Naive thymus-derived CD8-positive, alpha-beta T cell (primary cell): ENCODE results near the gene AUTS2. TPM values are rescaled to one million over a fixed set of nuclear protein-coding genes. Genes with fewer than 3 reads are reported as not detected.

Experiments used
- ATAC-seq, 2 donors: fragments of 150-1000 bp; cut with Tn5 transposase in 1 of 2; sonication (Bioruptor Pico), chemical (Tn5 transposase) in 1 of 2; 1 replicate in 1 of 2; 2 replicates in 1 of 2; pipeline ENCODE4 v1.10.0; 2021; ENCODE audit warnings: mild to moderate bottlenecking in 2 of 2, moderate library complexity in 2 of 2
- POLR2A ChIA-PET: fragments of 350-600 bp; sonication (Branson Sonifier 250); formaldehyde crosslinking; loops from one replicate; lab custom pipeline; 2021; ENCODE audit warnings: antibody characterized with exemption; lab: Charles Lee
- DNase-seq, 10 donors: peaks; one replicate each; pipeline versions ENCODE4 v3.0.0 to v3.0.0-alpha.2; 2020 to 2022
- H3K27ac Mint-ChIP-seq, 10 donors: one replicate each; pipeline ENCODE4 v1.8.0; 2020 to 2022; ENCODE audit warnings: mild to moderate bottlenecking in 10 of 10, mixed read lengths in 10 of 10, moderate library complexity in 4 of 10, inconsistent platforms in 1 of 10
- H3K27me3 Mint-ChIP-seq, 5 donors: one replicate each; pipeline ENCODE4 v1.8.0; 2021 to 2022; ENCODE audit warnings: mixed read lengths in 5 of 5
- H3K36me3 Mint-ChIP-seq, 3 donors: one replicate each; pipeline ENCODE4 v1.8.0; 2020 to 2022; ENCODE audit warnings: mixed read lengths in 3 of 3, mild to moderate bottlenecking in 2 of 3, inconsistent platforms in 1 of 3
- H3K4me1 Mint-ChIP-seq, 4 donors: one replicate each; pipeline ENCODE4 v1.8.0; 2021 to 2022; ENCODE audit warnings: mixed read lengths in 4 of 4
- H3K4me3 Mint-ChIP-seq, 10 donors: one replicate each; pipeline ENCODE4 v1.8.0; 2020 to 2022; ENCODE audit warnings: mild to moderate bottlenecking in 10 of 10, mixed read lengths in 10 of 10, moderate library complexity in 6 of 10, inconsistent platforms in 1 of 10
- H3K9me3 Mint-ChIP-seq, 9 donors: one replicate each; pipeline ENCODE4 v1.8.0; 2020 to 2022; ENCODE audit warnings: mixed read lengths in 9 of 9, mild to moderate bottlenecking in 3 of 9, inconsistent platforms in 1 of 9, moderate library complexity in 1 of 9
- polyA plus RNA-seq, 3 donors: library from polyadenylated mRNA; unstranded; fragments of 300-500 nt; fragmentation: Illumina TruSeq; gene quantifications; one replicate each; pipeline ENCODE4 v1.2.3, GENCODE V29; 2021
- total RNA-seq, 8 experiments: library from RNA in 2 of 8; stranded (reverse) in 2 of 8; gene quantifications; one replicate each; pipeline ENCODE4 v1.2.3 and lab custom pipeline; 2021 to 2026

Gene AUTS2
- total and polyA plus RNA-seq, 5 experiments from 2014 or later = 0.36 to 4.6 (median 3.0) TPM

DNA sequence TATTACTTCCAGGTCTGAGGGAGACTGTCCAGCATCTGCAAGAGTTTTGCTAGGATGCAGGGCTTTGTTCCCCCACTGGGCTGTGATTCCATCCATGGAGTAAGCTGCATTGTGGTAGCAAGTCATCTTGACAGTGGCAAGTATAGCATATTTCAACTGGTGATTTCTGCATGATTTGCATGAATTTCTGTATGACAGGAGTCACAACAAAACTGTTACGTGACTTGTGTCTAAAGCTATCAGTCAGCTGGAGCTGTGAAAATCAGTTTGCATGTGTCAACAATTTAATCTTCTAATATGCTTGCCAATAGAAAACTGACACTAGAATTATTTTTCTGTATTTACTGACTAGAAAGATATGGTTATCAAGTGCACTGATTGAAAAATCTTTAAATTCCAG, 344.3 kb downstream of the AUTS2 start:
- DNase-seq (no peak), ATAC-seq (no peak)
- Mint-ChIP-seq H3K4me3 (no peak overlapping the region), H3K36me3 (no peaks in the 10 kb centered on the region), H3K27me3 (peaks cover 0 to 2% (median 0%) of the 10 kb centered on the region in 5 donors), H3K4me1 (peaks cover 0 to 10% (median 1%) of the 10 kb centered on the region in 4 donors), H3K9me3 (no peaks in the 10 kb centered on the region), H3K27ac (no peak overlapping the region)
- POLR2A ChIA-PET = no interaction called here

DNA sequence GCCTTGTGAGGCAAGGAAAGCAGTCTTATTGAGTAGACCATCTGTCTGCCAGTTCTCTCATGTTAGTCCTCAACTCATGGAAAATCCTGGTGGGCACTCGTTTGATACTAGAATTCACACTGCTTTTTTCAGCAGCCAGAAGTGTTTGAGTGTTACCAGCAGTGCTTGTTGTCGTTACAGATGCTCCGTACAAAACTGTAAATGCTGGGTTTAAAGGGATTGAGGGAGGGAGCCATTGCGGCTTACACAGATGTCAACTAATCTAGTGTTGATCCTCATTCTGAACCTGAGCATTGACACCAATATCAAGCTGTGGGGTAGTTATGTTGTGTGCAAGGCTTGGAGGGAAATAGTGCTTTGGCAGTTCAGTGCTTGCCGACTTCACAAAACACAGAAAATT, 348.6 kb downstream of the AUTS2 start:
- ATAC-seq = no peak

DNA sequence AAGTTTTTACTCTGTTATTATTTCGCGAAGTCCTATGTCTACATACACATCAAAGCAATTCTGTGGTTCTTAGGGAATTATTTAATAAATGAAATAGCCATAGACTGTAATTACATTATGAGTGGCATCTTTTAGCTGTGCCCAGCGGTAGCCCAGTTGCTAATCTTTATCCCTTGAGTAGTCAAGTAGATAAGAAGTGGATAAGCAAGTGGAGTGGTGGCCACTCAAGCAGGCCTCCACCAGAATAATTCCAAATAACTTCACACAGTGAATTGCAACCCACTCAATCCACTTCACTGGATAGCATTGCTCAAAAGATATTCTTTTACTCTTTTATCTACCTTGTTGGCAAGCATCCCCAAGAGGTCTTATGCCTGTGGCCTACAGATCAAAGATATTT, 349.7 kb downstream of the AUTS2 start:
- H3K36me3 Mint-ChIP-seq = no peaks in the 10 kb centered on the region

More for the DNA sequence above, 348.6 kb downstream of the AUTS2 start:
- POLR2A ChIA-PET = no interaction called here
- Mint-ChIP-seq H3K36me3 (no peaks in the 10 kb centered on the region), H3K4me1 (no peaks in the 10 kb centered on the region), H3K4me3 (no peak overlapping the region), H3K27ac (no peak overlapping the region), H3K9me3 (no peaks in the 10 kb centered on the region), H3K27me3 (no peaks in the 10 kb centered on the region)
- no peak for DNase-seq

DNA sequence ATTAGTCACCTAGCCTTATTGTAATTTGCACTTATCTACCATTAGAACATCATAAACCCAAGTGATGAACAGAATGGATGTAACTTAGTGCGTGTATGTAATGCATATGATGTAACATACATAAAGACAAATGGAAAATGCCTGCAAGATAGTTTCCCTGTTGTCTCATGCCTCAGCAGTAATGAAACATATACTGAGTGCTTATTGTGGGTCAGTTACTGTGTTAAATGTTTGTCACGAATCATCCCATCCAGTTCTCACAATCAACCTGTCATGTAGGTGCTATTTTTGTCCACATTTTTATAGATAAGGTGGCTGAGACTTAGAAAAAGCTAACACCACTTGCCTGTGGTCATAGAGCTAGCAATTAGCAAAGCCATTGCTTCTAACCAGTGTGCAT, 350.8 kb downstream of the AUTS2 start:
- ATAC-seq (no peak), DNase-seq (no peak)
- no peak overlapping the region for H3K4me3 Mint-ChIP-seq
- H3K9me3 Mint-ChIP-seq = no peaks in the 10 kb centered on the region
- no peak overlapping the region for H3K27ac Mint-ChIP-seq
- peaks cover 2 to 14% (median 9%) of the 10 kb centered on the region in 4 donors for H3K4me1 Mint-ChIP-seq
- H3K27me3 Mint-ChIP-seq = no peaks in the 10 kb centered on the region
- POLR2A ChIA-PET = no interaction called here
- H3K36me3 Mint-ChIP-seq = no peaks in the 10 kb centered on the region

More for the DNA sequence above, 349.7 kb downstream of the AUTS2 start:
- no peak for ATAC-seq
- no peak for DNase-seq
- Mint-ChIP-seq H3K4me3 (no peak overlapping the region), H3K27ac (no peak overlapping the region), H3K9me3 (no peaks in the 10 kb centered on the region), H3K4me1 (peaks cover 0 to 9% (median 3%) of the 10 kb centered on the region in 4 donors), H3K27me3 (no peaks in the 10 kb centered on the region)
- POLR2A ChIA-PET = no interaction called here

DNA sequence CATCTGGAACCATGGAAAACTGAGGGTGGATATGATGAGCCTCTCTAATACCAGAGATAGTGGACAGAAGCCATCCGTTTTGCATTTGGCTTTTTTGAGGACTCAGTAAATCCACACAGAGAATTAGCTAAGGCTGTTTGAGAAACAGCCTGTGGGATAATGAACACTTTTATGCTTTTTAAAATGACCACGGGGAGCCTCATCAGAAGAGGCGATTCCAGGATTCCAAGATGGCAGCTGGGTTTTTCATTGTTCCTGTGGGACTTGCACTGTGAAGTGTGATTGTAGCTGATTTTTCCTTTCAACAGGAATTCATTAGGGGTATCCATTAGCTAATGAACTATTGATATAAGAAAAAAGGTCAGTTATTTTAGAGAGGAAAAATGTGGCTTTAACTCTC, 353.2 kb downstream of the AUTS2 start:
- POLR2A ChIA-PET = no interaction called here
- Mint-ChIP-seq H3K27ac (peak overlapping the region in 1 of 10 donors; percentile 2), H3K9me3 (no peaks in the 10 kb centered on the region), H3K27me3 (no peaks in the 10 kb centered on the region), H3K36me3 (no peaks in the 10 kb centered on the region), H3K4me1 (peaks cover 2 to 25% (median 9%) of the 10 kb centered on the region in 4 donors), H3K4me3 (no peak overlapping the region)
- DNase-seq (no peak), ATAC-seq (no peak)

DNA sequence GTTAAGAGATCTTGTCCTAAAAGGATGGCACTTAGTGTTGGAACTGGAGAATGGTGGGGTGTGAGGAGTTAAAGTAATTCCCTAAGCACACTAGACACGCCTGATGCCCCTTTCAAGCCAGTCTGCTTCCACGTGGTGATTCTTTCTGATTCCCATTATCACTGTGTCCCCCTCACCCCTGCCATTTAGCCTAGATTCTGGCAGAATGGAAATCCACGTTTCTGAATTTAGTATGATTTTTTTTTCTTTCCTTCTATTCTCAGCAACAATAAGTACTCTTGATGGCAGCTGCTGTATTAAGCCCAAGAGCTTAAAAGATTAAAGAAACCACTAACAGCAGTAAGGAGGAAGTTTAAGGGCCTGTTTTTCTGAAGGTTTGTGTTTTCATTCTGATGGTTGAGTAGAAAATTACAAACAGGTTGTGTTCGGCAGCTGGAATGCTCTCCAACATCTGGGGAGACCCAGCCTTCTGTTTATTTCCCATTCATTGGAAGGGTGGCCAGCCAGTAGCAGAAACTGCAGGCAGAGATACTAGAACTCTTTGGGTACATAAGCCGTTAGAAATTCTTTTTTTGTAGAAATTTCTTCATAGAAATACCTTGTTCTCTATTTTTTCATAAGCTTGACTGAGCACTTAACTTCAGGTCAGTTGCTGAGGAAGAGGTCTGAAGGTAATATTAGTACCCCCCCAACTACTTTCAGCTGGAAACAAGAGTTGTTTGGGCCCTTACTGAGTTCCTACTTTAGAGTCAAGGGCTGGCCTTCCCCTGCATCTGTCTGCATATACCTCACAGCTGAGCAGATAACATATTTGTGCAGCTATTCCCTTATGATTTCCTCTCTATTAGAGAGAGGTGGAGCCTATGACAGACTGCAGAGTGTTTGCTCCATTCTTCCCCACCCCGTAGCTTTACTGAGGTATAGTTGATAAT, 355.1 kb downstream of the AUTS2 start:
- Mint-ChIP-seq H3K4me1 (peaks cover 2 to 25% (median 9%) of the 10 kb centered on the region in 4 donors), H3K4me3 (peak overlapping the region in 4 of 10 donors; percentile 0 to 58 (median 41)), H3K27me3 (no peaks in the 10 kb centered on the region), H3K36me3 (no peaks in the 10 kb centered on the region), H3K27ac (peak overlapping the region in 7 of 10 donors; percentile 45 to 89 (median 74)), H3K9me3 (no peaks in the 10 kb centered on the region)
- ATAC-seq (peak in 1 of 2 donors; percentile 29), DNase-seq (peak in 1 of 10 donors; percentile 6)
- POLR2A ChIA-PET = no interaction called here

DNA sequence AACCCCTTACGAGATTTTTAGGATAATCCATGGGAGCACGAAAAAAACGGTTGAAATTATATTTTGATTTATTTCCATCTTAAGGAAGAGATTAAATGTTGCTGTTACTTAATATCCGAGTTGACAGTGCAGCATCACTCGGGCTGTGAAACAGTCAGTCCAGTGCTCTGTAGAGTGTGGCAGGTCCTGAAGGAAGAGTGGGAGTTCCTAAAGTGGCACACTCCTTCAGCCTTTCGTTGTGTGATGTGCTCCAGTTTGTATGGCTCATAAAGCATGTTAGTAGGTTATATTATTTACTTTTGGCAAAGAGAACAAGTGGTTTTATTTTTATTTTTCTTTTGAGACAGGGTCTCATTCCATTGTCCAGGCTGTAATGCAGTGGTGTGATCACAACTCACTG, 358.3 kb downstream of the AUTS2 start:
- Mint-ChIP-seq H3K4me3 (no peak overlapping the region), H3K27me3 (no peaks in the 10 kb centered on the region), H3K36me3 (no peaks in the 10 kb centered on the region), H3K9me3 (no peaks in the 10 kb centered on the region), H3K27ac (no peak overlapping the region), H3K4me1 (peaks cover 2 to 25% (median 9%) of the 10 kb centered on the region in 4 donors)
- POLR2A ChIA-PET = no interaction called here
- DNase-seq (no peak), ATAC-seq (no peak)

DNA sequence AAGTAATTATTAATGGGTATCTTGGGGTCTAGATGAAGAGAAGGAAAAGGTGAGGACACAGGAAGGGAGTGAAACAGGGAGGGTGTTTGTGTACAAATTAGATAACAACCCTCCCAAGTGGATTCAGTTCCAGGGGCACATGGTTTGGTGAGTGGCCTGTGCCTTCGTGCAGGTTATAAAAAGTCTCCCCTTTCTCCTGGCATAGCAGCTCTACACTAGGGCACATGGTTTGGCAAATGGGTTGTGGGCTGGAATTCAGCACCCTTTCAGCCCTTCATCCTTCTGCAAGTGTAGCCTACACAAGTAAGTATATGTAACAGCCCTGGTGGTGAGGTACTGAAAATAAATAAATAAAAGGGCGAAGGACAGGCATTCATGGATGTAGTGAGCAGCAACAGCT, 359.4 kb downstream of the AUTS2 start:
- POLR2A ChIA-PET = no interaction called here
- Mint-ChIP-seq H3K9me3 (no peaks in the 10 kb centered on the region), H3K27me3 (no peaks in the 10 kb centered on the region), H3K4me1 (peaks cover 6 to 26% (median 14%) of the 10 kb centered on the region in 4 donors), H3K4me3 (no peak overlapping the region), H3K27ac (no peak overlapping the region), H3K36me3 (no peaks in the 10 kb centered on the region)
- no peak for DNase-seq
- ATAC-seq = no peak

DNA sequence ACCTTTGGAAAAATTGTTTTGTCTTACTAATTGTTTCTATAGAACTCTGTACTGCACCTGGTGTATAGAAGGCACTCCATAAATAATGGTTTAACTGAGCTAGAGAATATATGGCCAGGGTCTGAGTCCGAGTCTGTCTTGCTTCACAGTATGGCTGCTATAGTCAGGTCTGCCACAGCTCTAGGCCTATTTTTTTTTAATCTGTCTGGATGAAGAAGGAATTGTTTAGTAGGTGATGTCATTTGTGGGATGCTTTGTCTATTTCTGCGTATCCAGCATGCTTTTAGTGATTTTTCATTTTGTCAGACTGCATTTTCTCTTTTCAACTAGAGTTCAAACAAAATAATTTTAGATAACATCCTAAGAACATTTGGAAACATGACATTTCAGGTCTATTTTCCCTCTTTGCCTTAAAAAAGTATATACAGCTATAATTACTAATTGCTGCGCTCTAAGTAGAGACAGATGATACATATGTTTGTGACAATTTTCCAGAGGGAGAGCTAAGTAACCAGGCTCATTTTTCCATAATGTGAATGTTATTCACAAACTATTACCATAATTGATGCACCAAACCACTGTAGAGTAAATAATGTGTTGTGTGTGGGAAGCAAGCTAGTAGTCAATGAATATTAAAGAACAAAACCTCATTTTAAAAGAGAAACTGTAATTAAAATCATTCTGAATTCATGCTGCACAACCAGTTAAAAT, 361.7 kb downstream of the AUTS2 start:
- peaks cover 6 to 28% (median 13%) of the 10 kb centered on the region in 4 donors for H3K4me1 Mint-ChIP-seq
- no peak overlapping the region for H3K27ac Mint-ChIP-seq
- H3K36me3 Mint-ChIP-seq = no peaks in the 10 kb centered on the region
- POLR2A ChIA-PET = no interaction called here
- DNase-seq (no peak), ATAC-seq (no peak)
- H3K4me3 Mint-ChIP-seq = no peak overlapping the region
- H3K9me3 Mint-ChIP-seq = no peaks in the 10 kb centered on the region
- H3K27me3 Mint-ChIP-seq = no peaks in the 10 kb centered on the region

DNA sequence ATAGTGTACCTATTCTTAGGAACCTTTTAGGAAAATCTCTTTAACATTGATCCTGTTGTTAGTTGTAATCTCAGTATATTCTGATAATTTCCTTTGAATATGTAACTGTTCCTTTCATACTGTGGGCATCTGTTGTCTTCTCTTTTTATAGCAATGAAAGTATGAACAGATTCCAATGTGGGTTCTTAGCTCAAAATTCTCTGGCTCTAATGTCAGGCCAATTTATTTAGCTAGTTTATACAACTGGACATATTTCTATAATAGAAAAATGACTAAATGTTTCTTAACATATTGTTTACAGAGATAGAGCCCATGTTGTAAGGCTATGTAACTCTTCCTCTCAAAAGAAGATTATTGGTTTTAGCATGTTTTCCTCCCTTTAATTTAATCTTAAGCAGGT, 363.2 kb downstream of the AUTS2 start:
- Mint-ChIP-seq H3K4me1 (peaks cover 7 to 24% (median 13%) of the 10 kb centered on the region in 4 donors), H3K9me3 (no peaks in the 10 kb centered on the region), H3K36me3 (no peaks in the 10 kb centered on the region), H3K4me3 (no peak overlapping the region), H3K27me3 (peaks cover 0 to 3% (median 0%) of the 10 kb centered on the region in 5 donors), H3K27ac (no peak overlapping the region)
- ATAC-seq (no peak), DNase-seq (no peak)
- POLR2A ChIA-PET = no interaction called here

DNA sequence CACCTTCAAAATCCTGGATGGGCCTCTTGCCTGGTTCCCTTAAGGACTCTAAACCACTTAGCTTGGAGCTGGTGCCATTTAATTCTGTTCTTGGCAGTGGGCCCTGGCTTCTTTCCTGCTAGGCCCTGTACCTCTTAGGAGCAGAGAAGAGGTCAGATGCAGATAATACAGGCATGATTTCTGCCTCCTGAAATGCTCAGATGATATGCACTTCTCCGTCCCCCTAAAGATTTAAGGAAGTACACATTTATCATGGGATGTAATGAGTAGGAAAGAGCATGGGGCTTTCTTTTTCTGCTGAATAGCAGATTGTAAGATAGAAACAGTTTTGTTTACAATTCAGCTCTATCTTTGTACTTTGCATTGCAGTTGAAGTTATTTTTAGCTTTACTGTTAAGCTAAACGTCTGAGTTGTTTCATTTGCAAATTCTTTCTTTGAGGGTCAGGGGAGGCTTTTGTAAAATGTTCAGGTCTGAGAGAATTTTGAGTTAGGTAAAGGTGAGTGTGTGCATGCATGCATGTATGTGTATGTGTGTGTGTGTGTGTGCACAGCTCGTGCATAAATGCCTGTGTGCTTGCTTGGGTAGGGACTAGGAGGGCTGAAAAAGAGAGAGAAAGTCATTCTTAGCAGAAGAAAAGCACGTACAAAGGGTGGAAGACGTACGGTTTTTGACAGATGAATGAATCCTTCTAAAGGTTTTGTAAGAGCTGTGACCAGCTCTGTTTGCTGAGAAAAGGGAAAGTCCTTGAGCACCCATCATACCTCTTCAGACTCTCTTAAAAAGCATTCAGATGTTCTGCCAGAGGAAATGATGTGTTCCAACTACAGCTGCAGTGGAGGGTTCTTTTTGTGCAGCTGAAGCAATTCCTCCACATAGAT, 364.2 kb downstream of the AUTS2 start:
- POLR2A ChIA-PET = no interaction called here
- Mint-ChIP-seq H3K9me3 (no peaks in the 10 kb centered on the region), H3K4me1 (peaks cover 7 to 24% (median 13%) of the 10 kb centered on the region in 4 donors), H3K27ac (peak overlapping the region in 7 of 10 donors; percentile 3 to 68 (median 29)), H3K36me3 (no peaks in the 10 kb centered on the region), H3K4me3 (peak overlapping the region in 4 of 10 donors; percentile 0 to 54 (median 15)), H3K27me3 (peaks cover 0 to 8% (median 0%) of the 10 kb centered on the region in 5 donors)
- ATAC-seq = peak in 1 of 2 donors; percentile 45
- DNase-seq = peak in 2 of 10 donors; percentile 2 to 4

DNA sequence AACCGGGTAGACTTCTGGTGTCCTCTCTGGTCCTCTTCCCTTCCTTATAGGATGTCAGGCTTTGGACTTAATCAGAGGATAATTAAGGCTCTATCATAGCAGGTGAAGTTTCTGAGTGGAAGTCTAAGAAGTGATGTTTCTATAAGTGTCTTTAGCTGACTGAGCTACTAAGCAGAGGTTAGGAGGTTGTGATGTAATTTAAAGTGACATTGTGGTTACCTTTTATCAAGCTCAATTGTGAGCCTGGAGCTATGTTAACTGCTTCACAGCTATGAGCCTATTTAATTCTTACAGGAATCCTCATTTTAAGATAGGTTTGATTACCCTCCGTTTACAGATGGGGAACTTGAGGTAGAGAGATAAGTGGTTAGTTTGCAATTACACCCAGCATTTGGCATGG, 365.1 kb downstream of the AUTS2 start:
- peaks cover 9 to 29% (median 13%) of the 10 kb centered on the region in 4 donors for H3K4me1 Mint-ChIP-seq
- H3K4me3 Mint-ChIP-seq = no peak overlapping the region
- no peaks in the 10 kb centered on the region for H3K36me3 Mint-ChIP-seq
- POLR2A ChIA-PET = no interaction called here
- DNase-seq (no peak), ATAC-seq (no peak)
- H3K27me3 Mint-ChIP-seq = peaks cover 0 to 12% (median 0%) of the 10 kb centered on the region in 5 donors
- H3K27ac Mint-ChIP-seq = no peak overlapping the region
- H3K9me3 Mint-ChIP-seq = no peaks in the 10 kb centered on the region
